Nucleus accumbens (tissue), 56 donors: ENCODE results near the gene PHF21B.
"Not testable (repeated sequence)": the region's sequence is repeated elsewhere in the genome, so short reads cannot be mapped to it uniquely, and the experiment has no call there.

Experiments used
- DNase-seq, 56 donors: peaks; one replicate each; lab custom pipeline; 2025; lab: John Stamatoyannopoulos, UW

PHF21B gene

DNA sequence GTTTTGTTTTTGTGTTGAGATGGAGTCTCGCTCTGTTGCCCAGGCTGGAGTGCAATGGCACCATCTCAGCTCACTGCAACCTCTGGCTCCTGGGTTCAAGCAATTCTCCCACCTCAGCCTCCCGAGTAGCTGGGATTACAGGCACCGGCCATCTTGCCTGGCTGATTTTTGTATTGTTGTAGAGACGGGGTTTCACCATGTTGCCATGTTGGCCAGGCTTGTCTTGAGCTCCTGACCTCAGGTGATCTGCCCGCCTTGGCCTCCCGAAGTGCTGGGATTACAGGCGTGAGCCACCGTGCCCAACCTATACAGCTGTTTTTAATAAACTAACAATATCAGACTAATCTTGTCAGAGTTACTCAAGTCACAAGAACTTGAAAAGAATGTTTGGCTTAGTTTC is 155.2 kb downstream of the PHF21B start:
- DNase-seq, result not testable (repeated sequence)

DNA sequence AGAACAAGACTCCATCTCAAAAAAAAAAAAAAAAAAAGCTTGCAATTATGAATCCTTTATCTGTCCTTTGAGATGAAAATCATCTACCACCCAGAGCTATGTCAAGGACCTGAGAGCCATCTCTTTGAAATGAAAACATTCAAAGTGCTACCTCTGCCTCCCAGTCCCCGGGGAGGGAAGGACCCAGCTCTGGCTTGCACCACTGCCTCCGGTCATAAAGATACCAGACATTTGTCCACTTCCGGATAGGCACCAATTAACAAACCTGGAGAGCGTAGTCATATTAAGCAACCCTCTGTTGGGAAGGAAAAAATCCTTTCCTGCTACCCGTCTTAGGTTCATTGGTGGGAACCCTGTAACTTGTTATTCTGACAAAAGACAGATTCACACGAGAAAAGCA is 158.9 kb downstream of the PHF21B start:
- no peak for DNase-seq

DNA sequence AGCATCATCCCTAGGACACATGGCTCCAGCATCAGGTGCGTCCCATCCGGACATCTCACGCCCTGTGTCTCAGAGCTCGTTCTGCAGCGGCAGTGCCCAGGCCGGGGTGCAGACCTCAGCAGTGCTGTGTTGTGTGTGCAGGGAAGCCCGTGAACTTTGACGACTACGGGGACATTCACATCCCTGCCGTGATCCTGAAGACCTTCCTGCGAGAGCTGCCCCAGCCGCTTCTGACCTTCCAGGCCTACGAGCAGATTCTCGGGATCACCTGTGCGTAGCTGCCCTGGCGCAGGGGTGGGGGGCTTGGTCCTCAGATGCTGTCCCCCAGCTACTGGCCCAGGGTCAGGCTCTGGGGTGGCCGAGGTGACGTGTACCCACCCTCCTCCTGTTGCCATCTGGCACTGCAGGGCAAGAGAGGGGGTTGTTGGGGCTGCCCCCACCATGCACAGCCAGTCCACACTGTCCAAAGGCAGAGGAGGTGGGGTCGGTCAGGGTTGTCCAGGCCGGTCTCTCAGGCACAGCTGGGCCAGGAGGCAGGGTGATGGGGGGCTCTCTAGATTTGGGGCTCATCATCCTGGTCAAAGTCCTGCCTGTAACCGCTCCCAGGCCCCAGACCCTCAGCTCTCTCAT is 160.9 kb downstream of the PHF21B start:
- DNase-seq, result no peak

DNA sequence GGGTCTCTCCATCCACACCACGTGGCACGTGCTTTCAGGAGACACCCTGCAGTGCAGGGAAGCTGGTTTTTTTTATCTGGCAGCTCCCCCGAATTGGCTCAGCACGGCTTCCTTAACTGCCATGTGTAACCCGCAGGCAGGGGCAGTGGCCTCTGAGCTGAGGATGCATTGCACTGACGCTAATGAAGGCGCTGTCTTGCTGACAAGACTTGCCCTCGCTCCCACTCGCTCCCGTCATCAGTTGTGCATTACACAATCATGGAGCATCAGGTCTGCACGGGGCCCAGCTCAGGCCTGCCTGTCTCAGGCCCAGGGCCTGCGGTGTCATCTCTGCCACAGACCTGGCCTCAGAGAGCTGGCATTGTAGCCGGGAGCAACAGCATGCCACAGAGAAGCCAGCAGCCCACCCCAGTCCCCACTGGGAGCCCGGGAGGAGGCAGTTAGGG is 161.5 kb downstream of the PHF21B start:
- no peak for DNase-seq

DNA sequence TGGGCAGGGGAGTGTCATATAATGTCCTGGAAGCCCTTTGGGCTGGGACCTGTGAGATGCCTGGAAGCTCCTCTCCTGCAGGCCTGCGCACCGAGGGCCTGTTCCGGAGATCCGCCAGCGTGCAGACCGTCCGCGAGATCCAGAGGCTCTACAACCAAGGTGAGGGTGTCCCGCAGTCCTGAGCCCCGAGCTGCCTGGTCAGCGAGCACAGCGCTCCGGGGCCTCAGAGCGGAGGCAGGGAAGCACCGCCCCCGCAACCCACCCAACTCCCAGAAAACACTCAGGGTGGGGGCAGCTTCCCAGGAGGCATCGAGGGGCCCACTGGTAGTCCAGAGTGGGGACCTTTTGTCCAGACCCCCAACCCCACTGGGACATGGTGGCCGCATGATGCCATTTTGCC is 161.9 kb downstream of the PHF21B start:
- no peak for DNase-seq

DNA sequence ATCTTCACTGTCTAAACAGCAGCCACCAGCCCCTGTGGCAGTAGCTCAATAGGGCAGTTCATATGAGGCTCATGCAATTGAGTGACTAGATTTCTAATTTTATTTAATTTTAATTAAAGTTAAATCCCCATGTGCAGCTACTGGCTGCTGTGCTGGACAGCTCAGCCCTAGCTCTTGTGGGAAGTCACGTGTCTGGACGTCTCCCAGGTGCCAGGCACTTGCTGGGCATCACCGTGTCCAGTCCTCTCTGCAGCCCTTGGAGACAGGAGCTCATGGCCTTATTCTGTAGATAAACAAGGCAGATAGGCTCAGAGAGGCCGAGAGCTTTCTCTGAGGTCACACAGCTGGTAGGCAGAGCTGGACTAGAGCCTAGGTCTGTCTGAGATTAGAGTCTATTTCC is 162.4 kb downstream of the PHF21B start:
- peak in 5 of 56 donors; percentile 3 to 13 (median 6) for DNase-seq

- DNase-seq, result no peak
Observed at GRCh38 chr22:44846726-44847275, 163.0 kb downstream of the PHF21B start.

GRCh38 chr22:44845796-44846720 is 163.7 kb downstream of the PHF21B start:
- DNase-seq, result no peak

DNA sequence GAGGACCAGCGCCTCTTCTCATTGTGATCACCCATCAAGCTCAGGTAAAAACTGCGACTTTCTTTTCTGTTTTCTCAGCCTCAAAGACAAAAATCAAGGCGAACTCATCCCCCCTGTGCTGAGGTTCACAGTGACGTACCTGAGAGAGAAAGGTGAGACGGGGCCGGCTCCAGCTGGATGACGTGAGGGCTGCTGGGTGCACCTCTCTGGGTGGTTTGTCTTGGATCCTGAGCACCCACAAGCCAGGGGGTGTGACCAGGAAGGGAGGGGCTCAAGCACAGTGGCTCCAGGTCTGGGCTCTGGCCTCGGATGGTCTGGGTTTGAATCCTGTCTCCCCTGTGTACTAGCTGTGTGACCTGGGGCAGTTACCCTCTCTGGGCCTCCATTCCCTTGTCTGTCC is 164.6 kb downstream of the PHF21B start:
- DNase-seq, result no peak

DNA sequence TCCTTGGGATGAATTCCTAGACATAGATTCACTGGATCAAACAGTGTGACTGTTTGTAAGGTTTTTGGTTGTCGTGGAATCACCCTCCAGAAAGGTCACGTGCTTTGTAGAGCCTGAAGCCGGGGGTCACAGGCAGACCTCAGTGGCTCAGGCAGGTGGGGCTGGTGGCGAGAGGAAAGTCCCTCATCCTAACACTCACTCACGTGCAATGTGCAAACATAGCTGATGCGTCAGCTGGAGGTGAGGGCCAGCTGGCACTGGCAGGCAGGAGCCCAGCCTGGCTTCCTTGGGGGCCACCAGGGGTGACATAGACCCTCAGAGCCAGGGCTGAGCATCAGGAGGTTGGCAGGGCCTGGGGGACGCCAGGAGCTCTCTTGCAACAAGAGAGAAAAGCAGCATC is 167.4 kb downstream of the PHF21B start:
- DNase-seq, result no peak

DNA sequence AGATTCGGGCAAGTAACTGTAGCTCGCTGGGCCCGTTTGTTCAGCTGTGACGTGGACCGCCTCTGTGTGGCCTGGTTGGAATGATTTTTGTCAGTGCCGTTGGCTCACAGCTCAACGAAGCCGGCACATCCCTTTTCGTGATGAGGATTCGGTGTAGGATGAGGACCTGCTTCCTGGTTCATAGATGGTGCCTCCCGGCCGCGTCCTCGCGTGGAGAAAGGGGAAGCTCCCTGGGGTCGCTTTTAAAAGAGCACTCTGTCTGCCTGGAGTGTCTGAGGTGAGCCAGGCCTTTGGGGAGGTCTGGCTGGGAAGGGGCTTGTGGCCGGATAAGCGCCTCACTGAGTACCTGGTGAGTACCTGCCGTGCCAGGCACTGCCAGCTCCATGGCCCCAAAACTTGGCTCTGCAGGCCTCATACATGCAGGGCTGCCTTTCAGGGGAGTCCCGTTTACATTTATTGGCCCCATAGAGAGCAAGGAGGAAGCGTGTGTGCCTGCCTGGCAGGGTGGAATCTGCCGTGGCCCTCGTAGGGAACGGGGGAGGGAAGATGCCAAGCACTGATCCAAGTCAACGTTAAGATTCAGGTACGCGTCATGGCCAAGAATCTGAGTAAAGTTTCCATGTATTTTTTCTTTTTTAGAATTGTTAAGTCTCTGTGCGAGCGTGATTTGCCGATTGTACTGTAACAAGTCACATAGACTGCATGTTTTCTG is 169.0 kb downstream of the PHF21B start:
- no peak for DNase-seq

GRCh38 chr22:44839721-44840120 is 170.1 kb downstream of the PHF21B start:
- no peak for DNase-seq

GRCh38 chr22:44839061-44839460 is 170.7 kb downstream of the PHF21B start:
- no peak for DNase-seq

DNA sequence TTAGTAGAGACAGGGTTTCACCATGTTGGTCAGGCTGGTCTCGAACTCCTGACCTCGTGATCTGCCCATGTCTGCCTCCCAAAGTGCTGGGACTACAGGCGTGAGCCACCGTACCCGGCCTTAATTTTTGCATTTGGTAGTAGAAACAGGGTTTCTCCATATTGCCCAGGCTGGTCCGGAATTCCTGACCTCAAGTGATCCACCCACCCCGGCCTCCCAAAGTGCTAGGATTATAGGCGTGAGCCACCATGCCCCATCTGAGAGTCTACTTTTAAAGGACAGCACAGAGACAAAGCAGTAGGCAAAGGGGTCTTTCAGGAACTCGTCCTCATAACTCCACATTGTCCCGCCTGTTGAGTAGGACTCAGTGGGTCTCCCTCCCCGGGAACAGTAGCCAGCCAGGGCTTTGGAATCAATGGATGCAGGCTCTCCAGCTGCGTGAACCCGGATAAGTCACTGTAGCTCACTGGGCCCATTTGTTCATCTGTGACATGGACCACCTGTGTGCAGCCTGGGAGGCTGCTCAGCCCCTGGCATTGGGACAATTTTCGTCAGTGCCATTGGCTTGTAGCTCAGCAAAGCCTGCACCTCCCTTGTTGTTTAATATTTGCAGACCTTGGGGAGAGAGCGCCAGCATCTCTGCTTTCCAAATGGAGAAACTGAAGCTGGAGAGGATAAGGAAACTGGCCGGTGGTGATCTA is 171.3 kb downstream of the PHF21B start:
- no peak for DNase-seq

GRCh38 chr22:44837481-44837880 is 172.3 kb downstream of the PHF21B start:
- DNase-seq, result no peak

DNA sequence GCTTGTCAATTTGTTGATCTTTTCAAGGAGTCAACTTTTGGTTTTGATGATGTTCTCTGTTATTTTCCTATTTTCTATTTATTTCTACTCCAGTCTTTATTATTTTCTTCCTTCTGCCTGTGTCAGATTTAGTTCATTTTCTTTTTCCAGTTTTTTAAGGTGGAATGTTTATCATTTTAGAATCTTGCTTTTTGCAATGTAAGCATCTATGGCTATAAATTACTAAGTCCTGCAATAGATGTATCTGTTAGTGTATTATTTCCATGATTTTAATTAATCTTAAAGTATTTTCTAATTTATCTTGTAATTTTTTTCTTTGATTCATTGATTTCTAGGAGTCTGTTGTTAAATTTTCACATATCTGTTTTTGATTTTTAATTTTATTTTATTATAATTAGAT is 175.7 kb downstream of the PHF21B start:
- DNase-seq, result no peak

- no peak for DNase-seq
Observed at GRCh38 chr22:44831885-44832284, 177.9 kb downstream of the PHF21B start.
